ENCODE data around the gene WIPF3.

Gene WIPF3

DNA sequence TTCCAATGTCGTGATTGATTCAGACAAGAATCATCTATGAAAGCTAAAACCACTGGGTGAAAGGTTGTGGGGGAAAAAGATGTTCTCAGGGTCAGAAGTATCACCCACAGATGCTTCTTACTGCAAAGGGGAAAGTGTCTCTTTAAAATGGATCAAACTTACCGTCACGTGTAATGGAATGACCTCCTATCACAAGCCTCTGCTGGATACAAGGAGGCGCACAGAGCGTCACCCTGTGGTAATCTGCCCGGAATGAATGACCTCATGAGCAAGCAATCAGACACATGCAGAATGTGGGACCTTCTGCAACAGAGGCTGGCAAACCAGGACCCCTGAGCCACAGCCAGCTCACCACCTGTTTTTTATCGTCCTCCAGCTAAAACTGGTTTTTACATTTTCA lies 33.0 kb downstream of the WIPF3 start:
- TF ChIP-seq, protein P1, sequence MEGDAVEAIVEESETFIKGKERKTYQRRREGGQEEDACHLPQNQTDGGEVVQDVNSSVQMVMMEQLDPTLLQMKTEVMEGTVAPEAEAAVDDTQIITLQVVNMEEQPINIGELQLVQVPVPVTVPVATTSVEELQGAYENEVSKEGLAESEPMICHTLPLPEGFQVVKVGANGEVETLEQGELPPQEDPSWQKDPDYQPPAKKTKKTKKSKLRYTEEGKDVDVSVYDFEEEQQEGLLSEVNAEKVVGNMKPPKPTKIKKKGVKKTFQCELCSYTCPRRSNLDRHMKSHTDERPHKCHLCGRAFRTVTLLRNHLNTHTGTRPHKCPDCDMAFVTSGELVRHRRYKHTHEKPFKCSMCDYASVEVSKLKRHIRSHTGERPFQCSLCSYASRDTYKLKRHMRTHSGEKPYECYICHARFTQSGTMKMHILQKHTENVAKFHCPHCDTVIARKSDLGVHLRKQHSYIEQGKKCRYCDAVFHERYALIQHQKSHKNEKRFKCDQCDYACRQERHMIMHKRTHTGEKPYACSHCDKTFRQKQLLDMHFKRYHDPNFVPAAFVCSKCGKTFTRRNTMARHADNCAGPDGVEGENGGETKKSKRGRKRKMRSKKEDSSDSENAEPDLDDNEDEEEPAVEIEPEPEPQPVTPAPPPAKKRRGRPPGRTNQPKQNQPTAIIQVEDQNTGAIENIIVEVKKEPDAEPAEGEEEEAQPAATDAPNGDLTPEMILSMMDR (conservative IDR thresholded peaks at IDR 0.05; ENCODE audit: low read length), result no peak
- H3K4me3 ChIP-seq (ENCODE audit: low read length), result no peak overlapping the region
- peak; percentile 79 for DNase-seq (ENCODE audit: low read depth)

DNA sequence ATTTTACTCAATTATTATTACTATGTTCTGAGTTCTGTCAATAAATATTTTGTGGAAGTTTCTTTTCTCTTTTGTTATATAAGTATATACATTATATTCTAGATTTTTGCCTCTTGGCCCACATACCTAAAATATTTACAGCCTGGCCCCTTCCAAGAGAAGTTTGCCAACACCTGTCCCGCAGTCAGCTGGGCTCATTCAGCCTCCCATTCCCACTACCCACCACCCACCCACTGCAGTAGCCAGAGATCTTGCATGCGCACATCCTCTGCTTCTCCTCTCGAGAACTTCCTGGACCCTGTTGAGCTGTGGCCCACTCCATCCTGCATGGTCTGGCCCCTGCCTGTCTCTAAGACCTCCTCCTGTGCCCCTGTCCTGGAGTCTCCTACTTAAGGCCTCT lies 33.6 kb downstream of the WIPF3 start:
- no peak overlapping the region for H3K4me3 ChIP-seq (ENCODE audit: low read length)
- TF ChIP-seq, protein P1 (conservative IDR thresholded peaks at IDR 0.05; ENCODE audit: low read length), result no peak
- DNase-seq (ENCODE audit: low read depth), result no peak

DNA sequence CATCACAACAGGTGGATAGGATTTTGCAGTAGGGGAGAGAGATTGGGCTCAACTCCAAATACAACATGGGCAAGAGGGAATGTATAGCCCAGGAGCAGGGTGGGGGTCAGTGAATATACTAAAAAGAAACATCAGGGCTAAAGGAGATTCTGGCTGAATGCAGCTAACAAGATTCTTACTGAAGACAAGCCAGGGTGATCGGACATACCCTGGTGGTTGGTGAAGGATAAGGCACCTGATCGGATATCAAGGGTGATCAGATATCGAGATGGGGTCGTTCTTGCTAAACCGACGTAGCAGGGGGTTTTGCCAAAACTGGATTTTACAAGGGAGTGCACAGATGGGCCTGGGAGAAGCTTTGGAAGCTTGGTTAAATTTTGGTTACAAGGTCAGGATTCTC lies 34.4 kb downstream of the WIPF3 start:
- TF ChIP-seq, protein P1 (conservative IDR thresholded peaks at IDR 0.05; ENCODE audit: low read length), result no peak
- no peak for DNase-seq (ENCODE audit: low read depth)
- H3K4me3 ChIP-seq (ENCODE audit: low read length), result no peak overlapping the region

DNA sequence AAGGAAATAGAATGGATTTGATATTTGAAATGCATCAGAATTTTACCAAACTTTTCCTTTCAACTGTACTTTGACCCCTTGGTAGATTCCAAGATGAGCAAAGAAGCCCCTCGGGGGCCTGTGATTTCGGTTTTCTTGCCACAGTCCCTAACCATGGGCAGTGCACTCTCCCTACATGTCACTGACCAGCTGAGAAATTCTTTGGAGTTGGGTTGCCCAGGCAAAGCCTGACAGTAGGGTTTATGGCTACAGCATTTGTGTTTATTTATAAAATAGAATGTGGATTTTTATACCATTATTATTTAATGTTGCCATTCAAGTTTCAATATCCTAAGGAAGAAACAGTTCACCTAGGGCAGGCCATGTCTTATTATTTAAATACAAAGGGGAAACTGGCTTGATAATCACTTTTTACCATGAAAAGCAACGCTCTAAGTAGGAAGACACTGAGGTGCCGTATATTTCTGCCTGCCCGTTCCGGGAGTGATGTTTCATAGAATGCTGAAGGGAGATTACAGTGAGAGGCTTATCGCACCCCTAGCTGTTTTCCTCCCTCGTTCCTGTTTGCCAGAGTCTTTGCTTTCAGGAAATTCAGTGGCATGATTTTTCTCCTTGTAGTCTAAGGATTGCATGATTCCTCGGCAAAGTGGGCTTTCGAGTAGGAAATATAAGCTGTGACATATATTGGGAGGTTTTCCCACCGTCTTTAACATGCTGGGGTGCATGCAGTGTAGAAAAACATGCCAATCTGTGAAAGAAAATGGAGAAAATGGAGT lies 35.8 kb downstream of the WIPF3 start:
- H3K4me3 ChIP-seq (ENCODE audit: low read length), result no peak overlapping the region
- TF ChIP-seq, protein P1 (conservative IDR thresholded peaks at IDR 0.05; ENCODE audit: low read length), result no peak
- DNase-seq (ENCODE audit: low read depth), result no peak

DNA sequence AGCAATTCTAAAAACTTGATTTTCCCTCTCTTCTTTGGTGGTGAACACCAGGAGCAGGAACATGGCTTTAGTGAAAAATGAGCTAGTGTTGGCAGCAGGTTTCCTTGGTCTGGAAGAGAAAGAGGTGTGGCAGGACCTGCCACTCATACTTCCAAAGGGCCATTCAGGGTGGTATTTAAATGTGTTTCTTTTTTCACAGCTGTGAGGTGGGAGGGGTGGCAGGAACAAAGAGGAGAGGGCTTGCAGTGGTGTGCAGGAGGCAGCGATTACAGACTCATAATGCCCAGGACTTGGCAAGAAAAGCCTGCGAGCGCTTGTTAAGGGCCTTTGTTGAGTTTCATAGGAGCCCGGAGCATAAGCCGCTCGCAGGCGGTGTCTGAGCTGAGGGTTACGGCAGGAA lies 36.8 kb downstream of the WIPF3 start:
- TF ChIP-seq, protein P1 (conservative IDR thresholded peaks at IDR 0.05; ENCODE audit: low read length), result no peak
- no peak for DNase-seq (ENCODE audit: low read depth)

DNA sequence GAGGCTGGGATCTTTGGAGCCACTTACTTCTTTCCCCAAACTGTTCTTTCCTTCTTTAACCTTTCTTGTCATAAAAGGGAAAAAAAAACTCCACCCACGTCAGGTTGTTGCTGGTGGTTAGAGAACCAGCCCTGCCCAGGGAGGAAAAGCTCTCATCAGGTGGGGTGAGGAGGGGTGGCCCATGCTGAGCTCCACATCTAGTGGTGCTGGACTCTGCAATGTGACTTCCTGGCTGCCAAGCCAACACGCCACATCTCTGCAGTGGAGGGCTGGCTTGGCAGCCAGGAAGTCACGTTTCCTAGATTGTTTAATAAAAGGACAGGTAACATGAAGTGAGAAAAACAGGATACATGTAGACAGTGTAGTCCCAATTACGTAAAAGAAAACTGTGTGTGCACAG lies 37.4 kb downstream of the WIPF3 start:
- TF ChIP-seq, protein P1 (conservative IDR thresholded peaks at IDR 0.05; ENCODE audit: low read length), result no peak
- H3K4me3 ChIP-seq (ENCODE audit: low read length), result no peak overlapping the region
- no peak for DNase-seq (ENCODE audit: low read depth)

More for the DNA sequence above, 36.8 kb downstream of the WIPF3 start:
- H3K4me3 ChIP-seq (ENCODE audit: low read length), result no peak overlapping the region

DNA sequence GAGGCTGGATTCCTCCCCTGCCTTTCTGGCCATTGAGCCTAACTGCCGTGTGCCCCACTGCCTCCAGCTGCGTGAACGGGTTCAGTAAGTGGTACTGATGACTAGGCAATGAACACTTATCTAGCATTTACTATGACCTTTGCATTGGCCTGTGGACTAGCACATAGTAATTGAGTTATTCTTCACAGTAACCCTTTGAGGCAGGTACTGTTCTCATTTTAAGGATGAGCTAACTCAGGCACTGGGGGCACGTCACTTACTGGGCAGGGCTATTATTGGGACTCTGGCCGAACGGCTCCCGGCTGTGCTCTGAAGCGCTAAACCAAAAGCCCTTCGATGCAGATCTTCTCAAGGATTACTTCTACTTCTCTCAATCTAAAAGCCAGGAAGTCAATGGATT lies 38.3 kb downstream of the WIPF3 start:
- TF ChIP-seq, protein P1 (conservative IDR thresholded peaks at IDR 0.05; ENCODE audit: low read length), result no peak
- DNase-seq (ENCODE audit: low read depth), result no peak
- H3K4me3 ChIP-seq (ENCODE audit: low read length), result no peak overlapping the region
